Panc1 (cell line): ENCODE results near the gene AGRP.

ENCODE experiments used
- CTCF ChIP-seq: fragments of 450-650 bp; IDR thresholded peaks from 2 replicates; pipeline ENCODE4 v1.5.1; 2017; ENCODE audit warnings: mild to moderate bottlenecking
- REST ChIP-seq, 2 experiments: IDR thresholded peaks; 2 replicates each; pipeline ENCODE4 v1.6.1; 2011 to 2012; ENCODE audit warnings: low read depth in 2 of 2, control low read depth in 1 of 2, low read length in 1 of 2, mild to moderate bottlenecking in 1 of 2, moderate library complexity in 1 of 2; ENCODE audit not compliant: insufficient read depth in 1 of 2
- SIN3A ChIP-seq: IDR thresholded peaks from 2 replicates; pipeline ENCODE4 v1.6.1; 2012; ENCODE audit warnings: low read depth, mild to moderate bottlenecking, low read length, moderate library complexity, borderline replicate concordance; ENCODE audit not compliant: insufficient read depth
- TCF7L2 ChIP-seq: IDR thresholded peaks from 2 replicates; pipeline ENCODE4 v1.6.1; 2011; ENCODE audit warnings: mild to moderate bottlenecking, low read depth, low read length, inconsistent platforms

- TF ChIP-seq CTCF (no peak), SIN3A (no peak), REST (IDR thresholded peaks at IDR 0.05; ENCODE audit: insufficient read depth in 1 of 2, low read depth in 2 of 2, low read length in 1 of 2) (no peak), TCF7L2 (no peak)
These were observed 20.3 kb downstream of the AGRP start for GRCh38 chr16:67463059-67463458.
